ENCODE data around the gene ELMO1. TPM values are rescaled to one million over a fixed set of nuclear protein-coding genes. Genes with fewer than 3 reads are reported as not detected.

Gene ELMO1
- total RNA-seq, 2 experiments from 2014 or later, result 72.8 to 75.3 TPM

DNA sequence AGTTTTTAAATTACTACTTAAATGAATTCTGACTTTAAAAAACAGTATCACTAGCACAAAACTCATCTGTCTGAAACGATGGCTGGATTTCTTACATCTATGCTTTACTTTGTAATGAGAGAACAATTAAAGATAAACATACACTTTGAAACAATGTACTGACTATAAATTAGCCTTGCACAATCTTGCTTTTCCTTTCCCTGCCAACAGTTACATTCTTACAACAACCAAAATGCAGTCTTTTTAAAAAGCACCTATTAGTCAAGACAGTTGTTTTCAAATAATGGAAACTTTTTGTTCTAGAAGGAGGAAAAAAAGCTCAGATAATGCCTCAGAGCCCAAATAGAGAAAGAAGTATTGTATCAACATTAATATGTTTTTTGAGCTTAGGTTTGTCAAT lies 153.3 kb downstream of the ELMO1 start:
- Mint-ChIP-seq H3K4me1 (ENCODE audit: low read depth) (peaks cover 9% of the 10 kb centered on the region), H3K4me3 (no peak overlapping the region), H3K27ac (peak overlapping the region; percentile 4), H3K36me3 (ENCODE audit: low read depth) (peaks cover 8% of the 10 kb centered on the region), H3K27me3 (no peaks in the 10 kb centered on the region), H3K9me3 (peaks cover 1% of the 10 kb centered on the region)
- intact Hi-C loops (cut with micrococcal nuclease), result no loop called here
- ATAC-seq (no peak), DNase-seq (no peak)
- ChIA-PET CTCF (interaction anchor here (0.6 to 2.3 kb wide), 4 partner anchors 11 to 74 kb away, joined by 3 to 6 read pairs (median 4); no protein-coding TSS in a partner anchor), POLR2A (no interaction called here)
- TF ChIP-seq, protein P1, sequence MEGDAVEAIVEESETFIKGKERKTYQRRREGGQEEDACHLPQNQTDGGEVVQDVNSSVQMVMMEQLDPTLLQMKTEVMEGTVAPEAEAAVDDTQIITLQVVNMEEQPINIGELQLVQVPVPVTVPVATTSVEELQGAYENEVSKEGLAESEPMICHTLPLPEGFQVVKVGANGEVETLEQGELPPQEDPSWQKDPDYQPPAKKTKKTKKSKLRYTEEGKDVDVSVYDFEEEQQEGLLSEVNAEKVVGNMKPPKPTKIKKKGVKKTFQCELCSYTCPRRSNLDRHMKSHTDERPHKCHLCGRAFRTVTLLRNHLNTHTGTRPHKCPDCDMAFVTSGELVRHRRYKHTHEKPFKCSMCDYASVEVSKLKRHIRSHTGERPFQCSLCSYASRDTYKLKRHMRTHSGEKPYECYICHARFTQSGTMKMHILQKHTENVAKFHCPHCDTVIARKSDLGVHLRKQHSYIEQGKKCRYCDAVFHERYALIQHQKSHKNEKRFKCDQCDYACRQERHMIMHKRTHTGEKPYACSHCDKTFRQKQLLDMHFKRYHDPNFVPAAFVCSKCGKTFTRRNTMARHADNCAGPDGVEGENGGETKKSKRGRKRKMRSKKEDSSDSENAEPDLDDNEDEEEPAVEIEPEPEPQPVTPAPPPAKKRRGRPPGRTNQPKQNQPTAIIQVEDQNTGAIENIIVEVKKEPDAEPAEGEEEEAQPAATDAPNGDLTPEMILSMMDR (IDR thresholded peaks at IDR 0.05), result no peak

- H3K27ac Mint-ChIP-seq, result no peak overlapping the region
- ChIA-PET CTCF (interaction anchor here (1.5 to 1.8 kb wide), 3 partner anchors 13 to 92 kb away, joined by 3 to 8 read pairs (median 3); no protein-coding TSS in a partner anchor), POLR2A (no interaction called here)
- H3K4me3 Mint-ChIP-seq, result no peak overlapping the region
- H3K4me1 Mint-ChIP-seq (ENCODE audit: low read depth), result peaks cover 22% of the 10 kb centered on the region
- DNase-seq, result no peak
- no peaks in the 10 kb centered on the region for H3K27me3 Mint-ChIP-seq
- no peaks in the 10 kb centered on the region for H3K9me3 Mint-ChIP-seq
- intact Hi-C loops (cut with micrococcal nuclease), result no loop called here
- H3K36me3 Mint-ChIP-seq (ENCODE audit: low read depth), result peaks cover 4% of the 10 kb centered on the region
- no peak for ATAC-seq
- TF ChIP-seq, protein P1 (IDR thresholded peaks at IDR 0.05), result no peak
Observed at GRCh38 chr7:37290731-37291130, 157.9 kb downstream of the ELMO1 start.

GRCh38 chr7:37289781-37290180 lies 158.9 kb downstream of the ELMO1 start:
- no peaks in the 10 kb centered on the region for H3K9me3 Mint-ChIP-seq
- no peaks in the 10 kb centered on the region for H3K27me3 Mint-ChIP-seq
- no peak for ATAC-seq
- H3K4me1 Mint-ChIP-seq (ENCODE audit: low read depth), result peaks cover 30% of the 10 kb centered on the region
- CTCF ChIA-PET, result interaction anchor here (1.5 to 1.8 kb wide), 3 partner anchors 14 to 91 kb away, joined by 3 to 8 read pairs (median 3); no protein-coding TSS in a partner anchor
- no peak overlapping the region for H3K27ac Mint-ChIP-seq
- POLR2A ChIA-PET, result no interaction called here
- no peak for DNase-seq
- intact Hi-C loops (cut with micrococcal nuclease), result no loop called here
- H3K36me3 Mint-ChIP-seq (ENCODE audit: low read depth), result peaks cover 4% of the 10 kb centered on the region
- TF ChIP-seq, protein P1 (IDR thresholded peaks at IDR 0.05), result no peak
- no peak overlapping the region for H3K4me3 Mint-ChIP-seq

GRCh38 chr7:37289367-37289766 lies 159.3 kb downstream of the ELMO1 start:
- no peak for ATAC-seq
- Mint-ChIP-seq H3K27ac (no peak overlapping the region), H3K27me3 (no peaks in the 10 kb centered on the region), H3K4me3 (no peak overlapping the region), H3K4me1 (ENCODE audit: low read depth) (peaks cover 30% of the 10 kb centered on the region), H3K36me3 (ENCODE audit: low read depth) (peaks cover 3% of the 10 kb centered on the region), H3K9me3 (no peaks in the 10 kb centered on the region)
- ChIA-PET POLR2A (no interaction called here), CTCF (interaction anchor here (1.8 kb wide), 1 partner anchor 64 kb away, joined by 8 read pairs; no protein-coding TSS in a partner anchor)
- intact Hi-C loops (cut with micrococcal nuclease), result no loop called here
- no peak for DNase-seq
- TF ChIP-seq, protein P1 (IDR thresholded peaks at IDR 0.05), result no peak

GRCh38 chr7:37287131-37287855 lies 161.4 kb downstream of the ELMO1 start:
- intact Hi-C loops (cut with micrococcal nuclease), result no loop called here
- ATAC-seq (no peak), DNase-seq (no peak)
- peaks cover 30% of the 10 kb centered on the region for H3K4me1 Mint-ChIP-seq (ENCODE audit: low read depth)
- TF ChIP-seq, protein P1 (IDR thresholded peaks at IDR 0.05), result no peak
- no peak overlapping the region for H3K4me3 Mint-ChIP-seq
- no peaks in the 10 kb centered on the region for H3K27me3 Mint-ChIP-seq
- peaks cover 3% of the 10 kb centered on the region for H3K36me3 Mint-ChIP-seq (ENCODE audit: low read depth)
- H3K9me3 Mint-ChIP-seq, result no peaks in the 10 kb centered on the region
- CTCF ChIA-PET, result interaction anchor here (0.8 to 1.4 kb wide), 5 partner anchors 17 to 209 kb away, joined by 3 to 4 read pairs (median 3); no protein-coding TSS in a partner anchor
- H3K27ac Mint-ChIP-seq, result no peak overlapping the region
- POLR2A ChIA-PET, result interaction anchor here (0.7 kb wide), 1 partner anchor 73 kb away, joined by 4 read pairs; no protein-coding TSS in a partner anchor
